Measurements from ENCODE around the gene ABHD5. TPM values are rescaled to one million over a fixed set of nuclear protein-coding genes. Genes with fewer than 3 reads are reported as not detected.

The ABHD5 gene
- total and polyA plus RNA-seq, 2 of the 13 experiments (the other 11 are each of a cell fraction or from before 2014, with no cell fraction given): 4.5 to 13.3 TPM

GRCh38 chr3:43728476-43728875, 37.7 kb downstream of the ABHD5 start:
- Histone ChIP-seq H3K9me3 (ENCODE audit: low read length) (no peaks in the 10 kb centered on the region), H3K4me1 (ENCODE audit: insufficient read depth, low read length) (peaks cover 15% of the 10 kb centered on the region; the same call in 1 of the 2 replicates), H3K27ac (ENCODE audit: extremely low read length, insufficient read depth, low read length) (no peak overlapping the region), H3K9ac (ENCODE audit: insufficient read depth, low read depth, low read length) (no peak overlapping the region), H2AFZ (ENCODE audit: low read length) (no peak overlapping the region), H3K79me2 (ENCODE audit: insufficient read depth, low read length) (no peaks in the 10 kb centered on the region), H3K4me2 (ENCODE audit: low read depth, low read length) (no peak overlapping the region), H3K4me3 (replicated peaks in 1 of 3; ENCODE audit: insufficient read depth in 1 of 3, low read depth in 2 of 3, low read length in 3 of 3) (no peak overlapping the region), H3K27me3 (ENCODE audit: control insufficient read depth in 1 of 2, insufficient read depth in 2 of 2, low read length in 2 of 2) (no peaks in the 10 kb centered on the region), H4K20me1 (ENCODE audit: insufficient read depth, low read length) (no peaks in the 10 kb centered on the region), H3K36me3 (replicated peaks in 1 of 2; ENCODE audit: control insufficient read depth in 1 of 2, insufficient read depth in 2 of 2, low read length in 2 of 2) (no peaks in the 10 kb centered on the region)
- intact Hi-C loops (cut with micrococcal nuclease; ENCODE audit: unreplicated experiment): no loop called here
- DNase-seq (ENCODE audit: low spot score): no peak
- FAIRE-seq: no peak
- BruUV-seq (replicated peaks): no TSS peak
- no peak for TF ChIP-seq ZNF746 (CRISPR knock-in tag; IDR thresholded peaks at IDR 0.05)
- no peak for TF ChIP-seq ZNF75D (CRISPR knock-in tag; IDR thresholded peaks at IDR 0.05; ENCODE audit: borderline replicate concordance)
- TF ChIP-seq ZNF629 (CRISPR knock-in tag; conservative IDR thresholded peaks at IDR 0.05): no peak
- no peak for TF ChIP-seq NR1H2 (CRISPR knock-in tag; IDR thresholded peaks at IDR 0.05; ENCODE audit: borderline replicate concordance, low read depth)
- no peak for TF ChIP-seq ZNF280D (CRISPR knock-in tag; IDR thresholded peaks at IDR 0.05)
- no peak for TF ChIP-seq IRX3 (CRISPR knock-in tag; IDR thresholded peaks at IDR 0.05; ENCODE audit: borderline replicate concordance, low read depth)
- no peak for TF ChIP-seq GABPB1 (CRISPR knock-in tag; IDR thresholded peaks at IDR 0.05)
- TF ChIP-seq CEBPG (CRISPR knock-in tag; IDR thresholded peaks at IDR 0.05): no peak
- no peak for TF ChIP-seq ZBTB33 (CRISPR knock-in tag; IDR thresholded peaks at IDR 0.05)
- TF ChIP-seq RBM39 (IDR thresholded peaks at IDR 0.05; ENCODE audit: low read depth, low read length, poor library complexity, severe bottlenecking): no peak
- no peak for TF ChIP-seq RAD51 (IDR thresholded peaks at IDR 0.05; ENCODE audit: borderline replicate concordance)
- TF ChIP-seq RXRA (CRISPR knock-in tag; IDR thresholded peaks at IDR 0.05): no peak
- TF ChIP-seq ATF7-NPFF (CRISPR knock-in tag; IDR thresholded peaks at IDR 0.05; ENCODE audit: low read depth): no peak
- TF ChIP-seq CTCF (CRISPR knock-in tag; IDR thresholded peaks at IDR 0.05): no peak
- 80% methylated on average over 5 of the region's 5 CpGs for WGBS (ENCODE audit: low lambda C conversion rate)
- ChIA-PET CTCF (ENCODE audit: low intra/inter-chr PET ratio, low total read pairs) (no interaction called here), POLR2A (no interaction called here)
- ATAC-seq: no peak
- in situ Hi-C loops (cut with HindIII; ENCODE audit: extremely low pct_ligation_motif_present, low pct_unique_long_range_greater_than_20kb): no loop called here

Data from HepG2 (cell line).